ENCODE data around the gene B9D1.

Gene B9D1

DNA sequence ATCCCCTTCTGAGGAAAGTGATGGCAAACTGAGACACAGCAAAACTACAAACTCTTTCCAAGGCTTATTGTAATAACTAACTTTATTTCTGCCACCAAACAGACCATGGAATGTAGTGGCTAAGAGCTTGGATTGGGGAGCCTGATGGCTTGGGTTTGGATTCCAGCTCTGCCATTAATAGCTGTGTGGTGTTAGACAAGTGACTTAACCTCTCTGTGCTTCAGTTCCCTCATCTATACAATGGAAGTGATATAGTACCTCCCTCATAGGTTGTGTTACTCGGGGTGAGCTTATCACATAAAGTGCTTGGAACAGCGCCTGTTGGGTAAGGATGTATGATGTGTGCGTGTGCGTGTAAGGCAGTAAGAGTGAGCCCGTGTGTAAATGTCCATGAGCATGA lies 42.6 kb upstream of the B9D1 start:
- Histone ChIP-seq H3K27me3 (no peaks in the 10 kb centered on the region), H3K9ac (no peak overlapping the region)

DNA sequence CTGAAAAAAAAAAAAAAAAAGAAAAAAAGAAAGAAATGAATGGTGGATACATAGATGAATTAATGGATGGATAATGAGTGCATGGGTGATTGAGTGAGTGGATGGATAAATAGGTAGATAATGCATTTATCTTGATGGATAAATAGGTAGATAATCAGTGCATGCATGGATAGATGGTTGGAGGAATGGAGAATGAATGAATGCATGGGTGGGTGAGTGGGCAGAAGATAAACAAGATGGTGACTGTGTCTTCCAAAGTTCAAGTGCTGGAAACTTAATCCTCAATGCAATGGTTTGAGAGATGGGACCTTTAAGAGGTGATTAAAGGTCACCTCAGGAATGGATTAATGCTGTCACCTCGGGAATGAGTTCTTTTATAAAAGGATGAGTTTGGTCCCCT lies 41.7 kb upstream of the B9D1 start:
- Histone ChIP-seq H4K20me1 (no peaks in the 10 kb centered on the region), H3K27me3 (no peaks in the 10 kb centered on the region), H3K4me1 (peaks cover 0 to 17% (median 0%) of the 10 kb centered on the region in 10 experiments; a peak in 8 of 20 replicates), H3K4me3 (no peak overlapping the region), H3K9ac (no peak overlapping the region), H3K36me3 (no peaks in the 10 kb centered on the region), H3K9me3 (replicated peaks in 1 of 11) (no peaks in the 10 kb centered on the region), H3K4me2 (no peak overlapping the region), H3K27ac (no peak overlapping the region)
- TF ChIP-seq Cebpa-rat (IDR thresholded peaks at IDR 0.05): no peak

More for the DNA sequence above, 42.6 kb upstream of the B9D1 start:
- Histone ChIP-seq H3K27ac (no peak overlapping the region), H4K20me1 (peaks cover 0 to 3% (median 0%) of the 10 kb centered on the region in 11 experiments; a peak in 1 of 22 replicates), H3K36me3 (no peaks in the 10 kb centered on the region), H3K4me1 (peaks cover 0 to 9% (median 0%) of the 10 kb centered on the region in 10 experiments; a peak in 7 of 20 replicates), H3K9me3 (replicated peaks in 1 of 11) (no peaks in the 10 kb centered on the region), H3K4me2 (no peak overlapping the region), H3K4me3 (no peak overlapping the region)
- TF ChIP-seq Cebpa-rat (IDR thresholded peaks at IDR 0.05): no peak

DNA sequence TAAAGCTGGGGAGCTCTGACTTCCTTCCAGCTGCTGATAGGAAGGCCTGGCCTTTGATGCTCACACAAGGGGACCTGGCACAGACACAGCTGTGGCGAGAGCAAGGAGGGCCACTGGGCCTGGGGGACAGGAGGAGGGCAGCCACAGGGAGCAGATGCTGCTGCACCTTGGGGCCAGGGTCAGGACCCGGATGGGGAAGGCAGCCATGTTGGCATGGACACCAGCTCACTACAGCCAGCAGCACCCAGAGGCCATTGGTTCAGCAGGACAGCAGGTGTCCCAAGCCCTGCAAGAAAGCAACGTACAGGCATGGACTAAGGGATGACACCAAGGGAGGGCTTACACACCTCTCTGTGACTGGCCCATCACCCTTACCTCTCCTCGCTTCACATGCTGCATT lies 40.5 kb upstream of the B9D1 start:
- peaks cover 0 to 30% (median 10%) of the 10 kb centered on the region in 10 experiments; a peak in 13 of 20 replicates for H3K4me1 ChIP-seq

DNA sequence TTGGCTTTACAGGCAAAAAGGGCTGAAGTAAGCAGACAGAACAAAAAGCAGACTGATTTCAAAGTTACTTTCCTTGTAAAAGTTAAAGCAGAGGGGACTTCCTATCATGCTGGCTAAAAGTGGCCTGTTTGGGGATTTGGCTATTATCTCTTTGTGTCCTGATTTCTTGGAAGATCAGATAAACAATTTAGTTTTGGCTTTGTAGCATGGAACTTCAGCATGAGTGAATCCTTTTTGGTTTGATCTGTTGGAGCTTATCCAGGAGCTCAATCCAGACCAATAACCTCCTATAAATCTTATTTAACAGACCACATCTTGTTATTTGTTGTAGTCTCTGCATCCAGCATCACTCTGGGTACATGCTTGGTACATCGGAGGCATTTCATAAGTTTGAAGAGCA lies 39.6 kb upstream of the B9D1 start:
- Histone ChIP-seq H3K4me3 (no peak overlapping the region), H3K9me3 (replicated peaks in 1 of 11) (no peaks in the 10 kb centered on the region), H4K20me1 (no peaks in the 10 kb centered on the region), H3K9ac (no peak overlapping the region), H3K36me3 (no peaks in the 10 kb centered on the region), H3K27me3 (no peaks in the 10 kb centered on the region), H3K27ac (no peak overlapping the region), H3K4me1 (peaks cover 0 to 38% (median 12%) of the 10 kb centered on the region in 10 experiments; a peak in 13 of 20 replicates), H3K4me2 (no peak overlapping the region)
- TF ChIP-seq Cebpa-rat (IDR thresholded peaks at IDR 0.05): no peak

More for the DNA sequence above, 40.5 kb upstream of the B9D1 start:
- Histone ChIP-seq H3K4me2 (no peak overlapping the region), H3K9me3 (replicated peaks in 1 of 11) (no peaks in the 10 kb centered on the region), H3K4me3 (no peak overlapping the region), H3K27me3 (no peaks in the 10 kb centered on the region), H4K20me1 (no peaks in the 10 kb centered on the region), H3K9ac (no peak overlapping the region), H3K36me3 (no peaks in the 10 kb centered on the region), H3K27ac (no peak overlapping the region)
- TF ChIP-seq Cebpa-rat (IDR thresholded peaks at IDR 0.05): no peak

DNA sequence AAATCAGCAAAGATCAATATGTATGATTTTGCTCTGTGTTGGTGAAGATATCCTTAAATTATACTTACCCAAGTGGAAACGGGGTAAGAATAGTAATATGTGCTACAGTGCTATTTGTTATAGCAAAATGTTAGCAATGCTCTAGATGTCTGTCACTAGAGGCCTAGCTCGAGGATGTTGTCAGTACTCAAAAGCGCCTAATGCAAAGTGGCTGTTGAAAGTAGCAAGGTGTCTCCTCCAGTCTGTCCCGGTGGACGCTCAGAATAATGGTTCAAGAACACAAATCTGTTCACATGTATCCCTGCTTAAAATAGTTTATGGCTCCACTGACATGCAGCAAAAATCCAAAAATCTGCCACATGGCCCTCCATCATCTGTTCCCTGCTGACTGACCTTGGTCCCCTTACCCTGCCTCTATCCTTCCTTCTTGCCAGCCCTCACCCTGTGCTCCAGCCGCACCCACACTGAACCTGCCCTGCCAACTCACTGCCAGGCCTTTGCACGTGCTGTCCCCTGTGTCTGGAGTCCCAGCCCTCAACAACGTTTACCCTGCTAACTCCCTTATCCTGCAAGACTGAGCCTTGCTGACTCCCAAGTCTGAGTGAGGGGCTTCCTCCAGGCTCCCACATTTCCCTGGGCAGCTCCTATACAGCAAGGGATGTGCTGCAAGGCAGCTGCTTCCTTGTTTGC lies 38.9 kb upstream of the B9D1 start:
- Histone ChIP-seq H3K9me3 (replicated peaks in 1 of 11) (no peaks in the 10 kb centered on the region), H4K20me1 (no peaks in the 10 kb centered on the region), H3K4me2 (no peak overlapping the region), H3K27me3 (no peaks in the 10 kb centered on the region), H3K4me1 (peaks cover 0 to 39% (median 12%) of the 10 kb centered on the region in 10 experiments; a peak in 13 of 20 replicates), H3K9ac (no peak overlapping the region), H3K27ac (no peak overlapping the region), H3K36me3 (no peaks in the 10 kb centered on the region), H3K4me3 (no peak overlapping the region)
- TF ChIP-seq Cebpa-rat (IDR thresholded peaks at IDR 0.05): no peak

DNA sequence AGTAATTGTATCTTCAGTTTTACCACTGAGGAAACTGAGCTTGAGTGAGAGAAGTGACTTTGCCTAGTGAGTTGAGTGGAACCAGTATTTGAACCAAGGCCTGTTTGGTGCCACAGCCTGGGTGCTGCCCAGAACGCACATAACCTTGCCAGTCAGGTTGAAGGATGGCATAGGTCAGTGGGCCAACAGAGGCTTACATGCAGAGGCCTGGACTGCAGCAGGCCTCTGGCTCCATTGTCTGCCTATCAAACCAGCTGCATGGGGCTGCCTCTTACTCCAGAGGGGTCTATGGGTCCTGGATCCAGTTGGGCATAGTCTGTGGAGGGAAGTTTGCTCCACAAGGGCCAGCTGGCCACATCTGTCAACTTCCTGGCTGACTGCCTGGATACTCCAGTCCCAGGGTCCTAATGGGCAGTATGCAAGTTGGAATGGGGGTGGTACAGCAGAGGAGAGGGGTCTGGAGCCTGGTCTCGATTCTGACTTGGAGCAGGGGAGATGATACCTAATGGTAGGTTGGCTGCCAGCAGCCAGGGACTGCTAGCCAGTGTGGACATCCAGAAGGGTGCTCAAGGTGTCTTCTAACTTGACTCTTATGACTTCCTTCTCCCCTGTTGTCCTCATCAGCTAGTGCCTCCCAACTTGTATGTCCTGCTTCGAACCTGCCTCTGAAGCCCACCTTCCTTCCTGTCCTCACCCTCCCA lies 37.4 kb upstream of the B9D1 start:
- Histone ChIP-seq H3K9me3 (replicated peaks in 1 of 11) (no peaks in the 10 kb centered on the region), H3K9ac (peak overlapping the region in 1 of 11 experiments; percentile 29; a peak in 1 of 22 replicates), H3K36me3 (no peaks in the 10 kb centered on the region), H3K4me3 (no peak overlapping the region), H4K20me1 (no peaks in the 10 kb centered on the region), H3K27ac (peak overlapping the region in 3 of 11 experiments; percentile 2 to 68 (median 39); a peak in 4 of 22 replicates), H3K27me3 (no peaks in the 10 kb centered on the region), H3K4me1 (peaks cover 0 to 39% (median 12%) of the 10 kb centered on the region in 10 experiments; a peak in 13 of 20 replicates), H3K4me2 (peak overlapping the region in 3 of 11 experiments; percentile 76 to 84 (median 78); a peak in 7 of 22 replicates)
- no peak for TF ChIP-seq Cebpa-rat (IDR thresholded peaks at IDR 0.05)

DNA sequence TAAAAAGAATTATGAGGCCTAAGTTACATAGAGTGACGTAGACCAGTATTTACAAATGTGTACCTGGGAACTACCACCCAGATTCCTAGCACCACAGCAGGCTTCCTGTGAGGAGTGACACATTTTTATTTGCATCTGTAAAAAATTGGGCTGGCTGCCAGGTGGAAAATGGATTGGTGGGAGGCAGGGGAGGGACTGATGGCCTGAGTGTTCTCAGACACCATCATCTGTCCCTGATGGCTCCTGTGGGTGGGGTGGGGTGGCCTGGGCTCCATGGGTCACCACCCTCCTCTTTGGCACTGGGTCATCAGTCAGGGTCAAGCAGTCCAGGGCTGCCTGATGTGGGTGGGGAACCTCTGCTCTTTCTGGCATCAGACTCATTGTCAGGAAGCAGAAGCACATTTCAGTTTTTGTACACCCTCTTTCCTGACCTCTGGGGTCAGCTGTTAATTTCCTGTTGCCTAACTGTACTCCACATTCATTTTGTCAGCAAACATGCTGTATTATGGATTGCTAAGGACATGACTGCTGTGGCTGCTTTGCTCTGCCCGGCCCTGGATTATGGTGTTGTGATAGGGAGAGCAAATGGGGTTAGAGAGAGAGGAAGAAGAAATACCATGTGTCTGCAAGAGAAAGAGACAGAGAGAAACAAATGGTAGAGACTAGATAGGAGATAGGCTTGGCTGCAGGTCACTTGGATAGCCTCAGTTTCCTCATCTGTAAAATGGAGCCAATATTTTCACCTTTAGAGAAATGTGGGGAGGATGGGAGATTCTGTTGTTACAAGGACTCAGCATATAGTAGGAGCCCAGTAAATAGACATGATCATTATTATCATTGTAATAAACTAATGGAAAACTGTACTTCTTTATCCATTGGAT lies 36.0 kb upstream of the B9D1 start:
- Histone ChIP-seq H3K4me3 (no peak overlapping the region), H4K20me1 (no peaks in the 10 kb centered on the region), H3K9me3 (replicated peaks in 1 of 11) (no peaks in the 10 kb centered on the region), H3K4me2 (peak overlapping the region in 6 of 11 experiments; percentile 4 to 84 (median 68); a peak in 11 of 22 replicates), H3K9ac (peak overlapping the region in 3 of 11 experiments; percentile 24 to 33 (median 27); a peak in 3 of 22 replicates), H3K36me3 (no peaks in the 10 kb centered on the region), H3K27me3 (no peaks in the 10 kb centered on the region), H3K4me1 (peaks cover 0 to 39% (median 12%) of the 10 kb centered on the region in 10 experiments; a peak in 13 of 20 replicates), H3K27ac (peak overlapping the region in 4 of 11 experiments; percentile 44 to 68 (median 67); a peak in 8 of 22 replicates)
- peak in 1 of 11 experiments; percentile 25; a peak in 1 of 22 replicates for TF ChIP-seq Cebpa-rat (IDR thresholded peaks at IDR 0.05)

DNA sequence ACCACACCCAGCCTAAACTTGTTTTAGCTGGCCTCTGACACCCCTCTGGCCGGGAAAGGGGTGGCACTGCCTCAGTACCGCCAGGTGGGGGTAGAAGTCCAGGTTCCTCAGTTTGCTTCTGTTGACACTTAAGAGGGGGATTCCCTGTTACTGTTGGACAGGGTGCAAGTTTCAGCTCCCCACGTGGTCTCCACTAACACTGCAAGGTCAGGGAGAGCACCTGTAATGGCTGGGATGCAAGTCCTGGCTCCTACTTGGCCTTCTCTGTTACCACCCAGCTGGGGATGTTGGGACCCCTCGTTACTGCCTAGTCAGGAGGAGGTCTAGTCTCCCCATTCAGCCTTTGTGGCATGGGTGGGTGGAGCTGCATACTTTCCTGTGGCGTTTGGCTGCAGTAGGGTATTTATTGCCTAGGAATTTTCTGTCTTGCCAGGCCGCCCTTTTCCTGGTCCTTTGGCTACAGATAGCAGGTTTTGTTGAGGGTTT lies 35.1 kb upstream of the B9D1 start:
- no peak for TF ChIP-seq Cebpa-rat (IDR thresholded peaks at IDR 0.05)
- no peaks in the 10 kb centered on the region for H3K27me3 ChIP-seq
- H3K36me3 ChIP-seq: no peaks in the 10 kb centered on the region
- H3K4me3 ChIP-seq: no peak overlapping the region
- peaks cover 0 to 39% (median 12%) of the 10 kb centered on the region in 10 experiments; a peak in 13 of 20 replicates for H3K4me1 ChIP-seq
- H3K4me2 ChIP-seq: peak overlapping the region in 5 of 11 experiments; percentile 55 to 84 (median 76); a peak in 9 of 22 replicates
- H3K27ac ChIP-seq: peak overlapping the region in 4 of 11 experiments; percentile 44 to 68 (median 67); a peak in 7 of 22 replicates
- no peaks in the 10 kb centered on the region for H3K9me3 ChIP-seq (replicated peaks in 1 of 11)
- H4K20me1 ChIP-seq: no peaks in the 10 kb centered on the region
- peak overlapping the region in 2 of 11 experiments; percentile 24 to 27; a peak in 2 of 22 replicates for H3K9ac ChIP-seq
